Ovary (tissue), 3 donors: ENCODE results near the gene ZNF277.

ENCODE experiments used
- EP300 ChIP-seq: sonication (generic); formaldehyde crosslinking; IDR thresholded peaks from one replicate; pipeline ENCODE4 v1.6.1; 2017; ENCODE audit warnings: antibody characterized with exemption
- POLR2A ChIP-seq: fragments of 450-650 bp; IDR thresholded peaks from one replicate; pipeline ENCODE4 v1.6.1; 2017; ENCODE audit warnings: antibody characterized with exemption, mild to moderate bottlenecking, moderate library complexity
- TF ChIP-seq, protein P1 (sequence below), 3 donors: fragments of 450-650 bp in 2 of 3; fragments of 200-600 bp in 1 of 3; IDR thresholded peaks; one replicate each; pipeline versions ENCODE4 v1.5.1 to v1.8.0; 2016 to 2022; ENCODE audit warnings: antibody characterized with exemption in 3 of 3, mild to moderate bottlenecking in 1 of 3
- donor health status: DM: no; HTN: no; CAD: no.

DNA sequence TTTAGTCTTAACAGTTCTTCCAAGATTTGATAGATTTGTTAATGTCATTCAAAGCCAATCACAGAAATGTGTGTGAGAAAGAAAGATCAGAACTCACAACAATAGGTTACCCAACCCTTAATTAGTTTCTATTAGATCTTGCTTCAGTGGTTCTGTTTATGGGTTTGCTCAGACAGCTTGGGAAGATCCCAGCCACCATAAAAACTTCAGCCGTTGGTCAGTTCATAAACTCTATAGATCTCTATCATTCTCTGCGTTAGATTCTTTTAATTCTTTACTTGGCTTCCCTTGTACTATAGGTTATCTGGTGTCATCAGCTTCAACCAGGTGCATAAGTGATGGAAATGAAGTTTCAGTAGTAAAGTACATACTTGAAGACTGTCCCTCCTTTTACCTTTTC lies 54.4 kb downstream of the ZNF277 start:
- TF ChIP-seq, protein P1, sequence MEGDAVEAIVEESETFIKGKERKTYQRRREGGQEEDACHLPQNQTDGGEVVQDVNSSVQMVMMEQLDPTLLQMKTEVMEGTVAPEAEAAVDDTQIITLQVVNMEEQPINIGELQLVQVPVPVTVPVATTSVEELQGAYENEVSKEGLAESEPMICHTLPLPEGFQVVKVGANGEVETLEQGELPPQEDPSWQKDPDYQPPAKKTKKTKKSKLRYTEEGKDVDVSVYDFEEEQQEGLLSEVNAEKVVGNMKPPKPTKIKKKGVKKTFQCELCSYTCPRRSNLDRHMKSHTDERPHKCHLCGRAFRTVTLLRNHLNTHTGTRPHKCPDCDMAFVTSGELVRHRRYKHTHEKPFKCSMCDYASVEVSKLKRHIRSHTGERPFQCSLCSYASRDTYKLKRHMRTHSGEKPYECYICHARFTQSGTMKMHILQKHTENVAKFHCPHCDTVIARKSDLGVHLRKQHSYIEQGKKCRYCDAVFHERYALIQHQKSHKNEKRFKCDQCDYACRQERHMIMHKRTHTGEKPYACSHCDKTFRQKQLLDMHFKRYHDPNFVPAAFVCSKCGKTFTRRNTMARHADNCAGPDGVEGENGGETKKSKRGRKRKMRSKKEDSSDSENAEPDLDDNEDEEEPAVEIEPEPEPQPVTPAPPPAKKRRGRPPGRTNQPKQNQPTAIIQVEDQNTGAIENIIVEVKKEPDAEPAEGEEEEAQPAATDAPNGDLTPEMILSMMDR (IDR thresholded peaks at IDR 0.05), result no peak
- no peak for TF ChIP-seq POLR2A
- no peak for TF ChIP-seq EP300
